Ureter (tissue), 1 donor: Measurements from ENCODE around the gene SLC26A8. TPM values are rescaled to one million over a fixed set of nuclear protein-coding genes. Genes with fewer than 3 reads are reported as not detected.
"Not testable (repeated sequence)": the region's sequence is repeated elsewhere in the genome, so short reads cannot be mapped to it uniquely, and the experiment has no call there.

Source experiments
- DNase-seq: peaks from one replicate; pipeline ENCODE4 v3.0.0-alpha.2; 2020; ENCODE audit warnings: low spot score
- total RNA-seq: library from RNA; stranded (reverse); gene quantifications from one replicate; pipeline ENCODE4 v1.2.4, GENCODE V29; 2023
- donor health status: DM: yes; HTN: yes; CAD: no.

SLC26A8 gene
- total RNA-seq, 1 donor from 2014 or later, result 0.18 TPM

- no peak for DNase-seq
Observed at GRCh38 chr6:35945650-35946025, 78.8 kb downstream of the SLC26A8 start.

- DNase-seq, result no peak
Observed at GRCh38 chr6:35943390-35943789, 81.1 kb downstream of the SLC26A8 start.

- DNase-seq, result no peak
Observed at GRCh38 chr6:35942355-35942754, 82.1 kb downstream of the SLC26A8 start.

GRCh38 chr6:35941170-35941569 is 83.3 kb downstream of the SLC26A8 start:
- not testable (repeated sequence) for DNase-seq

GRCh38 chr6:35940014-35940413 is 84.4 kb downstream of the SLC26A8 start:
- DNase-seq, result not testable (repeated sequence)

- not testable (repeated sequence) for DNase-seq
Observed at GRCh38 chr6:35939259-35939658, 85.2 kb downstream of the SLC26A8 start.

- no peak for DNase-seq
Observed at GRCh38 chr6:35936681-35937359, 87.6 kb downstream of the SLC26A8 start.

GRCh38 chr6:35935469-35935868 is 89.0 kb downstream of the SLC26A8 start:
- DNase-seq, result no peak

GRCh38 chr6:35933844-35934243 is 90.6 kb downstream of the SLC26A8 start:
- DNase-seq, result no peak

GRCh38 chr6:35931873-35932272 is 92.6 kb downstream of the SLC26A8 start:
- DNase-seq, result not testable (repeated sequence)

- no peak for DNase-seq
Observed at GRCh38 chr6:35931120-35931561, 93.3 kb downstream of the SLC26A8 start.

- no peak for DNase-seq
Observed at GRCh38 chr6:35929601-35930000, 94.8 kb downstream of the SLC26A8 start.

- DNase-seq, result no peak
Observed at GRCh38 chr6:35926509-35927215, 97.8 kb downstream of the SLC26A8 start.

GRCh38 chr6:35925961-35926360 is 98.5 kb downstream of the SLC26A8 start:
- DNase-seq, result no peak

- DNase-seq, result no peak
Observed at GRCh38 chr6:35924146-35924545, 100.3 kb downstream of the SLC26A8 start.

GRCh38 chr6:35922139-35922554 is 102.3 kb downstream of the SLC26A8 start:
- no peak for DNase-seq

- DNase-seq, result peak; percentile 92
Observed at GRCh38 chr6:35920793-35921732, 103.4 kb downstream of the SLC26A8 start, which contains the start of gene SRPK1. TSS of gene SRPK1 (minus strand) at chr6:35921098. CDS start at chr6:35921056, 42 bp downstream.

- peak; percentile 48 for DNase-seq
Observed at GRCh38 chr6:35919827-35920751, 104.4 kb downstream of the SLC26A8 start.

- no peak for DNase-seq
Observed at GRCh38 chr6:35919085-35919826, 105.2 kb downstream of the SLC26A8 start.

- DNase-seq, result not testable (repeated sequence)
Observed at GRCh38 chr6:35916893-35917292, 107.5 kb downstream of the SLC26A8 start.
